Spleen (tissue), 11 donors: ENCODE results near the gene AGPAT3. TPM values are rescaled to one million over a fixed set of nuclear protein-coding genes. Genes with fewer than 3 reads are reported as not detected.
"Not testable (repeated sequence)": the region's sequence is repeated elsewhere in the genome, so short reads cannot be mapped to it uniquely, and the experiment has no call there.

ENCODE experiments used
- DNase-seq: peaks from one replicate; pipeline ENCODE4 v3.0.0-alpha.2; 2020
- H3K27ac ChIP-seq, 8 donors: fragments of 200-600 bp; sonication (generic) in 7 of 8; 1 replicate in 4 of 8; 2 replicates in 4 of 8; pipeline versions ENCODE4 v1.5.0 to v1.8.0; 2016 to 2021; ENCODE audit warnings: inconsistent platforms in 4 of 8, mild to moderate bottlenecking in 4 of 8, moderate library complexity in 1 of 8
- H3K27me3 ChIP-seq, 7 donors: fragments of 200-600 bp; sonication (generic) in 6 of 7; replicated peaks in 1 of 7; 1 replicate in 4 of 7; 2 replicates in 3 of 7; pipeline versions ENCODE4 v1.5.0 to v1.8.0; 2016 to 2021; ENCODE audit warnings: inconsistent platforms in 3 of 7, mild to moderate bottlenecking in 1 of 7
- H3K36me3 ChIP-seq, 6 donors: fragments of 200-600 bp; sonication (generic) in 5 of 6; 1 replicate in 4 of 6; 2 replicates in 2 of 6; pipeline versions ENCODE4 v1.5.0 to v1.8.0; 2016 to 2021; ENCODE audit warnings: inconsistent platforms in 2 of 6
- H3K4me1 ChIP-seq, 6 donors: fragments of 200-600 bp; sonication (generic) in 5 of 6; 1 replicate in 3 of 6; 2 replicates in 3 of 6; pipeline versions ENCODE4 v1.5.0 to v1.8.0; 2016 to 2021; ENCODE audit warnings: inconsistent platforms in 3 of 6
- H3K4me3 ChIP-seq, 8 donors: fragments of 200-600 bp; sonication (generic) in 7 of 8; 1 replicate in 4 of 8; 2 replicates in 4 of 8; pipeline versions ENCODE4 v1.5.0 to v1.8.0; 2016 to 2021; ENCODE audit warnings: inconsistent platforms in 4 of 8, mild to moderate bottlenecking in 4 of 8, moderate library complexity in 2 of 8
- H3K9me3 ChIP-seq, 8 donors: fragments of 200-600 bp; sonication (generic) in 7 of 8; 1 replicate in 4 of 8; 2 replicates in 4 of 8; pipeline versions ENCODE4 v1.5.0 to v1.8.0; 2016 to 2021; ENCODE audit warnings: inconsistent platforms in 4 of 8
- CTCF ChIP-seq, 11 experiments: fragments of 200-600 bp in 7 of 11; fragments of 450-650 bp in 4 of 11; sonication (generic) in 4 of 11; IDR thresholded peaks in 8 of 11; conservative IDR thresholded peaks in 3 of 11; 1 replicate in 7 of 11; 2 replicates in 4 of 11; pipeline versions ENCODE4 v1.4.0 to v1.8.0; 2016 to 2021; ENCODE audit warnings: antibody characterized with exemption in 11 of 11, inconsistent platforms in 4 of 11, mild to moderate bottlenecking in 1 of 11
- POLR2A ChIP-seq, 3 donors: fragments of 450-650 bp; IDR thresholded peaks; one replicate each; pipeline ENCODE4 v1.5.1; 2017; ENCODE audit warnings: antibody characterized with exemption in 3 of 3, mild to moderate bottlenecking in 1 of 3
- POLR2AphosphoS5 ChIP-seq, 3 donors: sonication (generic); formaldehyde crosslinking; IDR thresholded peaks; one replicate each; pipeline ENCODE4 v1.5.1; 2017; ENCODE audit warnings: antibody characterized with exemption in 3 of 3
- WGBS, 5 donors: extraction: QIAGEN DNeasy Blood & Tissue Kit in 3 of 5; methylation state at CpG; one replicate each; pipeline versions ENCODE4 v1.1.5 to v1.1.7; 2013 to 2018; 5-methylcytosine and 5-hydroxymethylcytosine counted together
- intact Hi-C: fragments of 100-400 bp; cut with DNase I; formaldehyde crosslinking; loops from one replicate; pipeline ENCODE4 v1.15.0; 2023; ENCODE audit warnings: low total_unique reads
- polyA plus RNA-seq, 3 donors: library from polyadenylated mRNA; stranded (reverse); fragments of 200-250 nt; gene quantifications; one replicate each; pipeline ENCODE4 v1.2.1, GENCODE V29; 2013
- total RNA-seq, 7 donors: library from RNA; depleted of rRNA in 3 of 7; stranded (reverse); fragments of >200 nt in 3 of 7; fragmentation: NEBNext Ultra II Directional in 4 of 7; extraction: Animal tissue kit (Norgen Biotek cat#: 25700) in 4 of 7; gene quantifications; one replicate each; pipeline versions ENCODE4 v1.1.0 to v1.2.1, GENCODE V29; 2016 to 2021
- donor health status: healthy with polysubstance abuse.
- donor health status: DM: no; HTN: no; CAD: no; lungs with moderate emphysema.
- donor health status: DM: no; HTN: no; CAD: no.
- donor health status: Bipolar disorder and iron deficiency.
- donor health status: healthy.
- donor health status: DM: no; HTN: no; CAD: no.
- donor health status: DM: yes; HTN: yes; CAD: no.

Gene AGPAT3
- total and polyA plus RNA-seq, 10 donors = 6.9 to 92.0 (median 56.0) TPM

DNA sequence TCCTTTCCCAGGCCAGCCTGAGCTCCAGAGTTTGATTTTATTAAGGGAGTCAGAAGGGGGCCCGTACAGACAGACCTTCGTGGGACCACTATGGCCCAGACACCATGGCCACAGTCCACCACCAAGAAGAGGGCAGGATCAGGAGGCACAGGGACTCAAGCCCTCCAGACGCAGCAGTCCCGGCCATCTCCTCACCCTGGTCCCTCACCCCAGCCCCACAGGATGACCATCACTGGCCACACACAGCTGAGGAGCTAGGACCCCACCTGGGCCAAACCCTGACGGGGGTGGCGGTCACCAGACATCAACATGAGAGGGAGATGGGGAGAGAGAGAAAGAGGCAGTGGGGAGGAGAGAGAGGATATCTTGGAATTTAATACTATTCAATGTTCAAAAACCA is 29.2 kb upstream of the AGPAT3 start:
- 88 to 96% (median 94%) methylated on average over 6 of the region's 6 CpGs for WGBS, 5 donors

DNA sequence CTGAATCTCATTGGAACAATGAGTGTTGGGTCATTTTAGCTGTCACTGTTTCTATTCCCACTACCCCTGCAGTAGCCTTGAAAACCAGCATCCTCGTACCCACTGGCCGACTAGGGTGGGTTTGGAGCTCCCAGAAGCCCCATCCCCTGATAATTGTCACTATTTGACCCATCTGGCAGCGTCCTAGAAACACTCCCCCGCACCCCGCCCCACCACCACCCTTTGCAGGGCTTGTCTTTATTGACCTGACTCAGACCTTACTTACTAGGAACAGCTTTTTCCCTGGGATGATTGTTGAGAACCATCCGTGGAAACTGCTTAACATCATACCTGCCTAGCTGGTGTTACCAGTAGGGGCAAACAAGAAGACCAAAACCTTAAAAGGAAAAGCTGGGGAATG is 28.4 kb upstream of the AGPAT3 start:
- WGBS, 5 donors = 86 to 93% (median 91%) methylated on average over 6 of the region's 6 CpGs
- H3K27ac ChIP-seq = no peak overlapping the region
- H3K9me3 ChIP-seq = peaks cover 0 to 8% (median 0%) of the 10 kb centered on the region in 8 donors
- no peak overlapping the region for H3K4me3 ChIP-seq
- H3K4me1 ChIP-seq = peaks cover 3 to 24% (median 16%) of the 10 kb centered on the region in 6 donors
- no peak for TF ChIP-seq POLR2A (IDR thresholded peaks at IDR 0.05)
- no peak for TF ChIP-seq CTCF (IDR thresholded peaks at IDR 0.05 in 8 of 11, conservative IDR thresholded peaks at IDR 0.05 in 3 of 11)
- no peak for TF ChIP-seq POLR2AphosphoS5 (IDR thresholded peaks at IDR 0.05)
- no peaks in the 10 kb centered on the region for H3K36me3 ChIP-seq
- peaks cover 0 to 54% (median 5%) of the 10 kb centered on the region in 7 donors for H3K27me3 ChIP-seq
- intact Hi-C loops = no loop called here
- DNase-seq = no peak

More for the DNA sequence above, 29.2 kb upstream of the AGPAT3 start:
- TF ChIP-seq CTCF (IDR thresholded peaks at IDR 0.05 in 8 of 11, conservative IDR thresholded peaks at IDR 0.05 in 3 of 11) = no peak
- no peak for TF ChIP-seq POLR2A (IDR thresholded peaks at IDR 0.05)
- no peak for TF ChIP-seq POLR2AphosphoS5 (IDR thresholded peaks at IDR 0.05)
- intact Hi-C loops = no loop called here
- Histone ChIP-seq H3K9me3 (peaks cover 0 to 8% (median 0%) of the 10 kb centered on the region in 8 donors), H3K4me3 (no peak overlapping the region), H3K27me3 (peaks cover 0 to 58% (median 5%) of the 10 kb centered on the region in 7 donors), H3K27ac (peak overlapping the region in 2 of 8 donors; percentile 40 to 48), H3K36me3 (no peaks in the 10 kb centered on the region), H3K4me1 (peaks cover 3 to 24% (median 16%) of the 10 kb centered on the region in 6 donors)
- DNase-seq = no peak

GRCh38 chr21:43840259-43840658 is 24.8 kb upstream of the AGPAT3 start:
- Histone ChIP-seq H3K9me3 (no peaks in the 10 kb centered on the region), H3K4me1 (peaks cover 0 to 27% (median 13%) of the 10 kb centered on the region in 6 donors), H3K4me3 (no peak overlapping the region), H3K36me3 (no peaks in the 10 kb centered on the region), H3K27ac (no peak overlapping the region), H3K27me3 (peaks cover 0 to 20% (median 5%) of the 10 kb centered on the region in 7 donors)
- 94 to 97% (median 95%) methylated on average over 3 of the region's 3 CpGs for WGBS, 5 donors
- no peak for DNase-seq
- intact Hi-C loops = no loop called here
- TF ChIP-seq CTCF (IDR thresholded peaks at IDR 0.05 in 8 of 11, conservative IDR thresholded peaks at IDR 0.05 in 3 of 11) = no peak
- no peak for TF ChIP-seq POLR2A (IDR thresholded peaks at IDR 0.05)
- no peak for TF ChIP-seq POLR2AphosphoS5 (IDR thresholded peaks at IDR 0.05)

DNA sequence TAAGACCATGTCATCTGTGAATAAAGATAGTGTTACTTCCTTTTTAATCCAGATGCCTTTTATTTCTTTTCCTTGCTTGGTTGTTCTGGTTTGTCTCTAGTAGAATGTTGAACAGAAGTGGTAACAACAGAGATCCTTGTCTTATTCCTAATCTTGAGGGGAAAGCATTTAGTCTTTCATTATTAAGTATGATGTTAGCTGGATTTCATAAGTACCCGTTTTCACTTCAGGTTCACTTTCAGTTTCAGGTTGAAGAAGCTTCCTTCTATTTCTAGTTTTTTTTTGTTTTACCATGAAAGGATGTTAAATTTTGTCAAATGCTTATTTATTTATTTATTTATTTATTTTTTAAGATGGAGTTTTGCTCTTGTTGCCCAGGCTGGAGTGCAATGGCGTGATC is 22.3 kb upstream of the AGPAT3 start:
- DNase-seq = no peak
- 39 to 69% (median 44%) methylated on average over 2 of the region's 2 CpGs for WGBS, 5 donors

DNA sequence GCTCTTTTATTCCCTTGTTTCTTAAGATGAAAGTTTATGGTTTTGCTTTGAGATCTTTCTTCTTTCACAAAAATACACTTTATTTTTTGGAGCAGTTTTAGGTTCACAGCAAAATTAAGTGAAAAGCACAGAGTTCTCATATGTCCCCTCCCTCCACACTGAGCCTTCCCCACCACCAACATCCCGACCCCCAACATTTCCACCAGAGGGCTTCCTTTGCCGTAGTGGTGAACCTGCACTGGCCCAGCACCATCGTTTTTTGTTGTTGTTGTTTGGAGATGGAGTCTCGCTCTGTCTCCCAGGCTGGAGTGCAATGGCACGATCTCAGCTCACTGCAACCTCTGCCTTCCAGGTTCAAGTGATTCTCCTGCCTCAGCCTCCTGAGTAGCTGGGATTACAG is 20.1 kb upstream of the AGPAT3 start:
- H3K27me3 ChIP-seq, H3K36me3 ChIP-seq, H3K27ac ChIP-seq, H3K4me3 ChIP-seq, H3K9me3 ChIP-seq, intact Hi-C loops, DNase-seq: not testable (repeated sequence)
- peaks cover 0 to 22% (median 9%) of the 10 kb centered on the region in 6 donors for H3K4me1 ChIP-seq
- 75 to 88% (median 81%) methylated on average over 5 of the region's 5 CpGs for WGBS, 5 donors

More for the DNA sequence above, 22.3 kb upstream of the AGPAT3 start:
- Histone ChIP-seq H3K4me1 (peaks cover 0 to 17% (median 7%) of the 10 kb centered on the region in 6 donors), H3K9me3 (no peaks in the 10 kb centered on the region), H3K4me3 (no peak overlapping the region), H3K27ac (peak overlapping the region in 5 of 8 donors; percentile 15 to 65 (median 34)), H3K36me3 (no peaks in the 10 kb centered on the region), H3K27me3 (no peaks in the 10 kb centered on the region)
- TF ChIP-seq POLR2A (IDR thresholded peaks at IDR 0.05) = no peak
- TF ChIP-seq POLR2AphosphoS5 (IDR thresholded peaks at IDR 0.05) = no peak
- no peak for TF ChIP-seq CTCF (IDR thresholded peaks at IDR 0.05 in 8 of 11, conservative IDR thresholded peaks at IDR 0.05 in 3 of 11)
- intact Hi-C loops = no loop called here
